Smooth muscle cell of the brain vasculature (primary cell): Measurements from ENCODE around the gene RSU1.

Experiments used
- DNase-seq: peaks from one replicate; pipeline ENCODE4 v3.0.0-alpha.2; 2012; ENCODE audit warnings: low read depth, low spot score

RSU1 gene

DNA sequence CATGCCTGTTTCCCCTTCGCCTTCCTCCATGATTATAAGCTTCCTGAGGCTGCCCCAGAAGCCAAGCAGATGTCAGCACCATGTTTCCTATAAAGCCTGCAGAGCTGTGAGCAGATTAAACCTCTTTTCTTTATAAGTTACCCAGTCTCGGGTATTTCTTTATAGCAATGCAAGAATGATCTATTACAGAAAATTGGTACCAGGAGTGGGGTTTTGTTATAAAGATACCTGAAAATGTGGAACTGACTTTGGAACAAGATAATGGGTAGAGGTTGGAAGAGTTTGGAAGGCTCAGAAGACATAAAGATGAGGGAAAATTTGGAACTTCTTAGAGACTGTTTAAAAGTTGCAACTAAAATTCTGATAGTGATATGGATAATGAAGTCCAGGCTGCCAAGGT, 4.8 kb upstream of the RSU1 start:
- no peak for DNase-seq

DNA sequence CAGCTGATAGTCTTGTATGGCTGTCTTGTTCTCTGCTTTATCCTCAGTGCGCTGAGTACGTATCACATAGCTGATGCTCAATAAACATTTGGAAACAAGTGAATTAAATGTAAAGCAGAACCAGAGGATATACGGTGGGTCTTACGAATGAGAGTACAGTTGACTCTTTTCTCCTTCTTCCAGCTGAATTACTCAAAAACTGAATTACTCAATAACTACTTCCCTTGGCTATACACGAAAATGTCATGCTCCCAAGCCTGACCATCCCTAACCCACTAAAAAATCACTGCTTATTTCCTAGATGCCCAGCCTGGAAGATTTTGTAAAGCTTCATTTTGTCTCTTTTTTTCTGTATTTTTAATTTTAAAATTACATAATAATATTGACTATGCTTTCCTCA, 3.2 kb upstream of the RSU1 start:
- no peak for DNase-seq

DNA sequence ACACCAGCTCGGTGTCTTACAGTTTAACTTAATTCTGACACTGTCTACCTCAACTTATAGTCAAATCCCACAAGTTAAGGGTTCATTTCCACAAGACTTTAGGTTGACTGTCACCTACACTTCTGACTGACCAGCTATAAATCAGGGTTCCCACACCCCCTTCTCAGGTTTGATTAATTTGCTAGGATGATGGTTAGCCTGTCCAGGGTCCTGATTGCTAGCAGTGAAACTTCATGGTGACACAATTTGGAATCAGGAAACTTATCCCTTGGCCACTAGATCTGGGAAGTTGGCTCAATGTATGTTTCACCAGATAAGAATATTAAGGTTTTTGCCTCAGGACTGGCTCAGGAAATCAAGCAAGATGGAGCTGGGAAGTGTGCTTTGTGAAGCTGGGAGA, 2.8 kb upstream of the RSU1 start:
- DNase-seq, result no peak

DNA sequence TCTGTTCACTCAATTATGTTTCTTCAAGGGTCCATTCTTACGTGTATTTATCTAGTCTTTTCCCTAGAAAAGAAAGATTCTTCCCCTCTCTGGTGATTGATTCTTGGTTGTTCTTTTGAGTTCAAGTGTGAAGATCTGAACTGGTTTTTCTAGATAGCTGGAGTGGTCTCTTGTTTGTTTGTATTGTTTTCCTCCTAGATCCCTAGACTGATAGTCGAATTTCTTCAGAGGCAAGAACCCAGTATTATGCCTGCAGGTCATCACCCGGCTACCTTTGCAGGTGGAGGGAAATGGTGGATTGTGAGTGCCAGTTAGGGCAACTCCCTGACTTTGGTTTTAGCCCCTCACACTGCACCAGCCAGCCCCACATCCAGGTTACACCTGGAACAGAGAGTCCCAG, 2.2 kb upstream of the RSU1 start:
- DNase-seq, result no peak

DNA sequence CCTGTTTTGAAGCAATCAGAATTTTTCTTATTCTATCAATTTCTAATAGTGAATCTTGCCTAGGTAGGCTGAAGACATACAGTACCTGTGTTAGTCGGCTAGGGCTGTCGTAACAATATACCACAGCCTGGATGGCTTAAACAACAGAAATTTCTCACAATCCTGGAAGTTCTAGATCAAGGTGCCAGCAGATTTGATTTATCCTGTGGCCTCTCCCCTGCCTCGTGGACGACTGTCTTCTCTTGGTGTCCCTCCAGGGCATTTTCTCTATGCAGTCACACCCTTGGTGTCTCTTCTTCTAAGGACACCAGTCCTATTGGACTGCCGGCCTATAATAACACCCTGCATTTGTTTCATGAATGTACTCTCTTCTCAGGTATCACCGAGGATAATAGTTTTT, 1.8 kb upstream of the RSU1 start:
- no peak for DNase-seq

DNA sequence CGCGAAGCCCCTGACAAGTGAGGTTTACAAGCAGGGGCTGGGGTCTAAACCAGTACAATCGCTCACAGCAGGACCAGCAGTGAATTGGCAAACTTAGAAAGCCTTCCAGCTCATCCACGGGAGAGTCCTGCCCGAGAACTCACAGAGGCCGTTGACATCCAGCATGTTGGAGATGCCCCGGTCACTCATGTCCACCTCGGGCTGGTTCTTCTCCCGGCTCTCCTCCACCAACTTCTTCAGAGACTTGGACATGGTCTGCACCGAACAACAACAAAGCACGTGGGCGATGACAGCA, 447 bp downstream of the RSU1 start:
- DNase-seq, result no peak

DNA sequence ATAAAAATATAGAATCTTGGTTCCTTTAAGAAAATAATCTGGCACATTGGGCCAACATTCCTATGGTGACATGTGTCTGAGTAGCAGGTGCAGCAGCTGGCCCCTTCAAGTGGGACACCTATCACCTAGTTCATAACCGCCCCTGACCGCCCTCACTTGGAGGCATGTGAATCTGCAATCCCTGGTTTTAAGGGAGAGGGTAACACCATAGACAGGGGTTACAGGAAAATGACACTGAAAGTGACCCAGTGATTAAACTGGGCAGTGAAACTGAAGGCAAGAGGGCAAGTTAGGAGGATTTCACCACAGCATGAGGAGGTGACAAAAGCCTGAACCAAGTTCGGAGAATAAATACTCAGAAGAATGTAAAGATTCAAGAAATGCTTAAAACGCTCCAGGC, 1.1 kb downstream of the RSU1 start:
- no peak for DNase-seq

DNA sequence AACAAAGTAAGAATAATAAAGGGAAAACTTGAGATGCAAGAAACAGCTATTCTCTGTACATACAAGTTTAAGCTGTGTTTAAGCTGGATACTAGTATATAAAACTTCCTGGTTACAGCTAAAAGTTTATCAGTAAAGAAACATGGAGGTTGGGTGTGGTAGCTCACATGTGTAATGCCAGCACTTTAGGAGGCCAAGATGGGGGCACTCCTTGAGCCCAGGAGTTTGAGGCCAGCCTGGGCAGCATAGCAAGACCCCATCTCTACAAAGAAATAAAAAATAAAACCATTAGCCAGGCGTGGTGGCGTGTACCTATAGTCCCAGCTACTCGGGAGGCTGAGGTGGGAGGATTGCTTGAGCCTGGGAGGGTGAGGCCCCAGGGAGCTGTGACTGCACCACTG, 3.2 kb downstream of the RSU1 start:
- no peak for DNase-seq

DNA sequence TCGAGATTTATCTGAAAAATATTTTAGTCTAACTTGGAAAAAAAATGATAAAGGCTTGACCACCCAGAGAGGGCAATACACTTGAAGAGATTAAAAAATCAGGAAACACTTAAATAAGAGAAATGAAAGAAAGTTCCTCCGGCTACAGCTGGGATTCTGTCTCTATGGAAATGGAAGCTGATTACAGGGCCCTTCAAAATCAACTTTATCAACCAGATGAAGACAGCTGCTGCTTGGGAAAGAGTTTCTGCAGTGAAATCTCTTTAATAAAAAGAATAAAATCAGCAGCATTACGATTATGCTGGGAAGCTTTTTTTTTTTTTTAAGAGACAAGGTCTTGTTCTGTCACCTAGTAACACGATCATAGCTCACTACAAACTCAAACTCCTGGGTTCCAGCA, 4.5 kb downstream of the RSU1 start:
- no peak for DNase-seq

DNA sequence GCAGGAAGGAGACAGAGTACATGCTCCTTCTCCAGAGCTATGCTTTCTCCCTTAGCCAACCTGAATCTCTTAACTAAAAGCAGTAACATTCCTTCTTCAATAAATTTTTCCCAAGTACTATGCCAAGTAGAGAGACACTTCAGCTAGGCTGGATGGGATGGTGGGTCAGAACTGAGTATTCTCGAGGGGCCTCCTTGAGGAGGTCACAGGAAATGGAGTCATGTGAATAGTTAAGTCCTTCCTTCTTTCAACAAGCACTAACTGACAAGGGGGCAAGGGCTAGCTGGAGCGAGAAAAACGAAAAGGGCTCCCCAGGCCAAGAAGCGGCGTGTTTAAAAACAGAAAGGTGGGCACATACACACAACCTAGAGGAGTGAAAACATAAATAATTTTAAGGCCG, 5.5 kb downstream of the RSU1 start:
- no peak for DNase-seq

DNA sequence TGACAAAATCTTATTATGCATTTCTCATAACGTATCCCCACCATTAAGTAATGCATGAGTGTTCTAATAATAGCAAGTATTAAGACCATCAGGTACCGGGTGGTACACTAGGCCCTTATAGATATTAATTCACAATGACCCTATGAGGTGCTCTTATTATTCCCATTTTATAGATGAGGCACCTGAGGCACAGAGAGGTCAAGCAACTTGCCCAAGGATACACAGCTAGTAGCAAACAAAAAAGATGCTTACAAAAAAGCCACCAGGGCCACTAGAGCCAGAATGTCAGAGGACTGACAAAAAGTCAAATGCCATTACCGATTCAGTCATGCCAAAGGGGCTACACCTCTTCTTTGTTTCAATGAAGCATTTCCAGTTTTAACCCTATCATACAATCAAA, 5.9 kb downstream of the RSU1 start:
- DNase-seq, result no peak

DNA sequence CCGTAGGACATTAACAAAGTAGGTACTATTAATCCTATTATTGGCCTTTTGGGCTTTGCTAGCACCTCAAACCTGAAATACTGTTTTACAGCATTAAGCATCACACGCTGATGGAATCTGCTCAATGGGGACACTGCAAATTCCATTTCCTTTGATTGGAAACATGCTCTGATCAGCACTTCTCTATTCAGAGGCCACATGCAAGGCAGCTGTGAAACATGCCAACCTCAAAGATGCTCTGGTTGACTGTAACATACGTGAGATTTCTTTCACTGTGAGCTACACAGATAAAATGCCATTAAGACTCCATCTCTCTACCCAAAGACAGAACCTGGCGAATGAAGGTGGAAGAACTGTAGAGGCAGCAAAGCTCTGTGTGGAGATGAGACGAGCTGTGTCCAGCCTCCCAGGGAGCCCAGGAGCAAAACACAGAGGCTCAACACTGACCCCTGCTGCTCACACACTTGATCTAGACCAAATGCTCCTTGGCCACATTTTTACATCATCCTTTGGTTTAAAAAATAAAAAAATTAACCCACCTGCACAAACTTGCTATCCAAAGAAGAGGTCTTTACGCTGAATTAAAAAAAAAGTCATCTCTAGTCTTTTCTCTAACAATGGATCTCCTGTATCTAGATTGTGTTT, 8.0 kb downstream of the RSU1 start:
- peak; percentile 32 for DNase-seq

DNA sequence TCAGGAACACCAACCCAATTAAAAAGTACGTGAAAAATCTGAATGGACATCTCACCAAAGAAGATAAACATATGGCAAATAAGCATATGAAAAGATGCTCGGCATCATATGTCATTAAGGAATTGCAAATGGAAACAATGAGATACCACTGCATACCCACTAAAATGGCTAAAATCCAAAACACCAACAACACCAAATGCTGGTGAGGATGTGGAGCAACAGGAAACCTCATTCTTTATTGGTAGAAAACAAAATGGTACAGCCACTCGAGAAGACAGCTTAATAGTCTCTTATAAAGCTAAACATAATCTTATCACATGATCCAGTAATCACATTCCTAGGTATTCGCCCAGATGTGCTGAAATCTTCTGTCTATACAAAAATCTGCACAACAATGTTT, 13.1 kb downstream of the RSU1 start:
- no peak for DNase-seq

DNA sequence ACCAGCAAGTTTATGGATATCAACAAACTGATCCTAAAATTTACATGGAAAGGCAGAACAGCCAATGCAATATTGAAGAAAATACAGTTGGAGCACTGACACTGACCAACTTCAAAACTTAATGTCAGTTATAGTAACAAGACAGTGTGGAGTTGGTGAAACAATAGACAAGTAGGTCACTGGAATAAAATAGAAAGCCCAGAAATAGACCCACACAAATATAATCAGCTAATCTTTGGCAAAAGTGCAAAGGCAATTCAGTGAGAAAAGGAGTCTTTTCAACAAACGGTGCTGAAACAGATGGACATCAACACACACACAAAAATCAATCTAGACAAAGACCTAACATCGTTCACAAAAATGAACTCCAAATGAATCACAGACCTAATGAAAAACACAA, 13.8 kb downstream of the RSU1 start:
- DNase-seq, result no peak

DNA sequence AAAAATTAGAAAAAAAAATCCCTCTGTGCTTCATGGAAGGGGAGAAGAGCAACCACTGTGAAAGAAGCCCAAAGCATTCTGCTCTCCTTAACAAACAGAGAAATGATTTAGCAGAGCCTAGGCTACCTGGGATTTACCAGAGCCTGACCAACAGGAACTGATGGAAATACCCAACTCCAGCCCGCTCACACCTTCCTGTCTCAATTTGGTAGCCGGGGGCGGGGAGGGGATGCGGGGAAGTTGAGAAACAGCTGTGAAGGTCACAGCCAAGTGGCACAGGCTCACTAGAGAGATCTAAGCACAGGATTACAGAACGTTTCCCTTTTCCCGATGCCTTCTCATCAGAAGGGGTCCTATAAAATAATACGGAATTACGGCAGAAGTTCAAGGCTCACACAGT, 17.6 kb downstream of the RSU1 start:
- no peak for DNase-seq

DNA sequence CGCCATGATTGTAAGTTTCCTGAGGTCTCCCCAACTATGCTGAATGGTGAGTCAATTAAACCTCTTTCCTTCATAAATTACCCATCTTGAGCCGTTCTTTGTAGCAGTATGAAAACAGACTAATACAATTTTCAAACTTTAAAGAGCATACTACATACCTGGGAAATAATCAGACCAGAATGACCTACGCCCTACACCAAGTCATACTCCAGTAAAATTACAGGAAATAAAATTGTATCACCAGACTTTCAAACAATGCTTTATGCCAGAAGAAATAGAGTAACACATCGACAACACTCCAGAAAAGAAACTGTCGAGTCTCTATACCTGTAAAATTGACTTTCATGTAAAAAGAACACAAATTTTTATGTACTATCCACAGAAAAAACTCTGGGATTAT, 18.7 kb downstream of the RSU1 start:
- no peak for DNase-seq

DNA sequence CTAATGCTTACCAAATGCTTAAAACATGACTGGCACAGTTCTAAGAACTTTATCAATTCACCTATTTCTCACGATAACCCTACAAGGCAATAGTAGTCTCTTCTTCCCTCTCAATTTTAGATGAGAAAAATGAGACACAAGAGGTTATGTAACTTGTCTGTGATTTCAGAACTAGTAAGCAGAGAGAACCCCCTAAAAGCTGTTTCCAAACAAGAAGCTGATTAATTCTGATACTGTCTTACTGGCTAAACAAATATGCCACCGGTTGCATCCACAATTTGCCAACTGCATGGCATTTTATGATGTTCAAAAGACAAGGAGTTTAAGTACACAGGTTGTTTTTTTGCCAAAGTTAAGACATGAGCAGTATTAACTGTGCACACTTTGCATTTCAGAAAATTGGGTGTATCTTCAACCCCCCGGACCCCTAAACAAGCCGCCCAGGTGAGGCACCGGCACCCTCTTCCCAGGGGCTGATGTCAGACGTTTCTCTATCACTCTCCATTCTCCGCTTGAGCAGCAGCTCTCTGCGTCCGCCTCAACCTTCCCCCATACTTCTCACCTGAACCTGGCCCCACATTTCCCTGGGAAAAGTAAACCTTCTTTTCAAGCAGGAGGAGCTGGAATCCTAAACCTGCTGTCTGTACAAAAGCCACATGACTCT, 21.7 kb downstream of the RSU1 start:
- no peak for DNase-seq

DNA sequence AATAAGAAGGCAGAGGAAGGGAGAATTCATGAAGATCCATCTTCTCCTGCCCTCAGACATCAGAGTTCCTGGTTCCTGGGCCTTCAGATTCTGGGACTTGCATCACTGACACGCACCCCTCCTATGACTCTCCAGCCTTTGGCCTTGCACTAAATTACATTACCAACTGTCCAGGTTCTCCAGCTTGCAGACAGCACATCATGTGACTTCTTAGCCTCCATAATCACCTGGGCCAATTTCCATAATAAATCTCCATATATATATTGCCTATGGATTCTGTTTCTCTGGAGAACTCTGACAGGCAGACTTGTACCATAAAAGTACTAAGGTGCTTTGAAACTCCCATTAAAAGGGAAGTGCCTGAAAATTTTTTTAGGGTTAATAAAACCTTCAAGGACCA, 23.2 kb downstream of the RSU1 start:
- DNase-seq, result no peak

DNA sequence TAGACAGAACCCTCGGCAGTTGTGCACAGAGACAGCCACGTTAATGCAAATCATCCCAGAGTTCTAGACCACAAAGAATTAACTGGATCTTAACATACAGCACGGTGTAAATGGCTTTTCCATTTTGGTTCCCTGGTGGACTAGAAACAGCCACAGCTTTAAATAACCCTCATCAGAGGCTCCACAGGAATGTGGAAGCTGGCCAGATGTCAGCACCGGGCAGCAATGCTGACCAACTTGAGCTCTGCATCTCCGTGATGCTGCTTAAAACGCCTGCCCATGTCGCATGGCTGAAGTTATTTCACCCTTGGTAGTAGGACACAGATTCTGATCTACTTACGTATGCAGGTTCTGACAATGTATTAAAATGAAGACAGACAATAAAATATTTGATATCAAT, 24.5 kb downstream of the RSU1 start:
- DNase-seq, result no peak

DNA sequence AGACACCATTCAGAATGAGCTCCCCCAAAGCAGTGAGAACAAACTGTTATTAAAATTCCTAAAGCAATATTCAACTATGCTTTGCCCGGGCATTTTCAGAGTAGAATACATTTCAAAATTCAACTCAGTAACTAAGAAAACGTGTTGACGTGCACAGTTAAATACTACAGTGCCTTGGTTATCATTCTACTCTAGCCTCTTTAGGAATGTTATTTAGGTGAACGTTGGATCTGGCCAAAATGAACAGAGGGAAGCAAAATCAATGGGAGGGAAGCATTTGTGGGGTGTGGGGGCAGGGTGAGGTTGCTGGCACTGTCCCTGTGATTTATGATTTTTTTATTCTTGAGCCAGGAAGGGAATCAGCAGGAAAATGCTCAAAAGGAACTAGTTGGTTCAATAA, 27.5 kb downstream of the RSU1 start:
- no peak for DNase-seq

DNA sequence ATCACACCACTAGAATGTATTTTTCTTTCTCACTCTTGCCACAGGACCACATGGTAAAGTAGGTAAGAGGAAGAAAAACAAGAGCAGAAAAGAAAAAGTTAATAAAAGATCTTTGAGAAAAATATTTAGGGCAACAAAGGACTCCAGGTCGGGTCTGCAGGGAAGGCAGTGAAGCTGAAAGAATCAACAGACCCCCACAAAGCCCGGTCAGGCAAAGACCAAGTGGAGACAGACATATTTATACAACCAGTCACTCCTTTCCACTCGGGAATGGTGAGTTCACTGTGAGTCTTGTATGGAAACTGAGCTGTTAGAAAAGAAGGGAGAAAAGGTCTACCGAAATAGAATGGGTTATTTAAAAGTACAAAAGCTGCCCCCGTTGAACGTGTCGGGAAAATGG, 28.0 kb downstream of the RSU1 start:
- DNase-seq, result no peak

DNA sequence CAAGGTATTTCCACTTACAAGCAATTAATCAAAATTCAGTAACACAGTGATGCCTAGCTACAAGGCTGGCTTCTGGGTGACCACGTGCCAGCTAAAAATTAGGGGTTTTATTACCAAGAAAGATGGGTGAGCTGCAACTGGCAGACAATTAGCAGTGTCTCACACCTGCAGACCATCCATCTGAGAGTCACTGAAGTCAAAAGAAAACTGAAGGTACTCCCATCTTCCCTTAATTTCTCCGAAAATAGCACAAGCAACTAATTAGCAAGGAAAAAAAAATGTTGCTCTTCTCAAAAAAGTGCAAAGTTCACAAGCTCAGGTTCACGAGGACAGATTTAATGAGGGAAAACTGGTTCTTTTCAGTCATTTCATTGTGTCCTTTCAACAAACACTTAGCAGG, 28.4 kb downstream of the RSU1 start:
- no peak for DNase-seq

DNA sequence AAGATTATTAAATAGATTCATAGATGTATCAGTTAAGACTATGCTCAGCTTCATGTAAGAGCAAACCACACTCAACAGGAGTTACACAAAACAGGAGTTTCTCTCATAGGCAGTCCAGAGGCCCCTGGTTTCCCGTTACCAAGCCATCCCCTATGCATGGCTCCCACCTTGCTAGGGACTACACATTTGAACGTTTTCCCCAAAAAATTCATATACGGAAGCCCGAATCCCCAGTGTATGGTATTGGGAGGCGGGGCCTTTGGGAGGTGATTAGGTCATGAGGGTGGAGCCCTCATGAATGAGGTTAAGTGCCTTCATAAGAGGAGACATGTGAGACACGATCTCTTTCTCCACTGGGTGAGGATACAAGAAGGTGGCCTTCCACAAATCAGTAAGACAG, 29.1 kb downstream of the RSU1 start:
- no peak for DNase-seq

DNA sequence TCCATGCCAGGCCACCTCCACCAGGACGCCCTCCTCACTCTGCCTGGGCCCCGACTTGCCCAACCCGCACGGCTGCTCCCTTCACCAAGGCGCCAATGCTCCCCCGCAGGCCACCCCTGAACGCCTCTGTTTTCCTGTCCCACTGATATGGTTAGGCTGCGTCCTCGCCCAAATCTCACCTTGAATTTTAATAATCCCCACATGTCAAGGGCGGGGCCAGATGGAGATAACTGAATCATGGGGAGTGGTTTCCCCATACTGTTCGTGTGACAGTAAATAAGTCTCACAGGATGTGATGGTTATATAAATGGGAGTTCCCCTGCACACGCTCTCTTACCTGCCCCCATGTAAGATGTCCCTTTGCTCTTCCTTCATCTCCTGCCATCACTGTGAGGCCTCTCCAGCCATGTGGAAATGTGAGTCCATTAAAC, 29.8 kb downstream of the RSU1 start:
- DNase-seq, result no peak
